Measurements from ENCODE around the gene SMCO3.
A peak's percentile ranks its signal among the peaks of the same experiment; 100 is the strongest.

SMCO3 gene

DNA sequence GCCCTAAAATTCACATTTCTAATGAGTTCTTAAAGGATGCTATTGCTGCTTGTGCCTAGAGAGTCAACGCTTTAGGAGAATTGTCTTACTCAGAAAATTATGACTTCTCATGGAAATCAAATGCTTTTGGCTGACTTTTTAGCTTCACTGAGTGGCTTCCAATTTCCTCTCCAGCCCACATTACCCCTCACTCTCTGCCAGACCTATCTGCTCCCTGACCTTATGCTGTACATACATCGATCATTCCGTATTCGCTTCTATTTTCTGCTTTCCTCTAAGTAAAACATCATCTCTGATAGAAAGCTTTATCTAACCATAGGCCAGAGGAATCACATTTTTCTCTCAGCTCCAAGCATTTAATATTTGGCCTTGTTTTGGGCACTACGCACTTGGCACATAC is 12.5 kb upstream of the SMCO3 start:
- no peak for DNase-seq

DNA sequence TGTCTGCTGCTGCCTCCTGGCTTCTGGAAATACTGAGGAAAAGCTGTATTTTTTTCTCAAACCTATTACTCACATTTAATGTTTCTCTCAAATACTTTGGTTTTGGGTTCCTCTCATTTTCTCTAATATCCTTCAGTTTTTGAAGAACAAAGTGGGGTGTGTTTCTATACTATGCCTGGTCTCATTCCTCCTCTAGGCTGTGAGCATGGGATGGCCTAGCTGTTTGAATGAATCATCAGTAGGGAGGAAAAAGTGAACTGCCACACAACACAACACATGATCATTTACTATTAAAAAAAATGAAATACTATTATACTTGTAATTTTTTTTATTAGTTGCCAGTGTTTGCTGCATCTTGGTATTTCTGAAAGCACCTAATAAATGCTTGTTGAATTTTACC is 11.3 kb upstream of the SMCO3 start:
- DNase-seq: no peak

GRCh38 chr12:14824012-14824634 is 10.1 kb upstream of the SMCO3 start:
- no peak for DNase-seq

GRCh38 chr12:14811486-14811885 is 2.5 kb downstream of the SMCO3 start:
- DNase-seq: no peak

DNA sequence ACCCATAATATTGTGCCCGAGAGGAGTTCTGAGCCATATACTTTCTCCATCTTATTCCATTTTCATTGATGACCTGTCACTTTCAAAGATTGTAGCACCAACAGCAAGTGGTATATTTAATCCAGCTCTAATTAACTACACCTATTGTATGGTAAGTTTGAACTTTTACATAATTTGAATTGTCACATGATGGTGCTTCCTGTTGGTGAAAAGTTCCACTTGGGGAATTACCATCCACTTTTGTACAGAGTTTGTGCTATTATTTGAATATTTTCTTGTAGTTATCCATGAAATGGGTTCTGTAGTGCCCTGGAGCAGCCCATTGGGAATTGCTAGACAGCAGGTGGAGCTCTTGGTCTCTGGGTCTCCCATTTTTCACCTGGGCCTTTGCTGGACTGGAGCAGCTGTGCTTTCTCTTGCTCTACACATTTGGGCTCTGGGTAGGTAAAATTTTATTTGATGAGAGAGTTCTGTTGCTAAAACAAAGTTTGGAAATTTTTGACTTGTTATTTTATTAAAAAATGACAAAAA is 3.0 kb downstream of the SMCO3 start:
- peak; percentile 5 for DNase-seq

GRCh38 chr12:14810167-14810952 is 3.6 kb downstream of the SMCO3 start:
- DNase-seq: no peak

GRCh38 chr12:14803830-14804160 is 10.2 kb downstream of the SMCO3 start:
- DNase-seq: no peak

GRCh38 chr12:14803011-14803829 is 10.8 kb downstream of the SMCO3 start, which contains the start of the genes C12orf60 and WBP11:
TSS of gene C12orf60 (plus strand) at chr12:14803670. CDS start at chr12:14822936, 19,266 bp downstream.
TSS of gene WBP11 (minus strand) at chr12:14803478. CDS start at chr12:14801383, 2,095 bp downstream.
- DNase-seq: peak; percentile 87

DNA sequence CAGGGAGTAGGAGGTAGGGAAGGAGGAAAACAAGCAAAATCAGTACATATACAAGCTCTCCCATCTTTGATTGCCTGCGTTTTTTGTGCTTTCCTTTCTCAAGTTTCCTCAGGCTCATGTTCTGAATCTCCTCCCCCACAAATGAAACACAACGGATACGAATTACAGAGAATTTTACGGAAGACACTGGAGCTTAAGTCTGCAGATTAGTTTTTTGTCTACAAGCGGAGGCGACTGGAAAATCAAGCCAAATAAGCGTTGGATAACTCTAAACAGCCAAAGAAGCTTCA is 11.3 kb downstream of the SMCO3 start:
- no peak for DNase-seq

DNA sequence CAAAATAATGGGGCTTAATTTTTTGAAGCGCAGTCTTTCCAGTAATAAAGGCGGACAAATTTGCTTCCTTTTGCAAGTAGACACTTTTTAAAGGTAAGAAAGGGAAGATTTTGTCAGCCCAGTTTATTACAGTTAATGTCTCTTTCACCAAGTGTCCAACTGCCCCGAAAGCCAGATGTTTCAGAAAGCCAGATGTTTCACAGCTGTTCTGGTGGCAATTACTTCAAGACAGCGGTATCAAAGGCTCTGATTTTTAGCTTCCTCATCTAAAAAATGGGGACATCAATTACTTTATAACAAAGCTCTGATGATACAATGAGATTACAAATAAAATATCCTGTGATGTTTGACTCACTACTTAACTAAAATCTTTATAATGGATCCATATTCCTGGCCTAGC is 11.7 kb downstream of the SMCO3 start:
- no peak for DNase-seq

DNA sequence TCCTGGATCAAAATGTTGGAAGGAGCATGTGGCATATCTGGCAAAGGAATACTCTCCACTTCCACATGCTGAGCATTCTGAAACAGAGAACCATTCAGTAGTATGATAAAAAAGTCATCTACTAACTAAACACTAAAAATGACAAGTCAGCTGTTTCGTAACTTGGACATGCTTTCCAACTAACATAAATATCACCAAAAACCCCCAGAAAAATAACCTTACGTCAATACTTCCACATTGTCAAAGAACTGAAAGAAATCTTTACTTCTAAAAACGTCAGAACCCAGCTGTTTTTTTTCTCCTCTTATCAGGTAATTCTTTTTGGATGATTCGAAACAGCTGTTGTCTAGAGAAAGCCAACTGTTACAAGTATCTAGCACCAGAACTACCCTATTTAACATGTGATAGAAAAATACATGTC is 18.9 kb downstream of the SMCO3 start:
- DNase-seq: no peak

GRCh38 chr12:14785568-14785967 is 28.4 kb downstream of the SMCO3 start:
- DNase-seq: no peak

DNA sequence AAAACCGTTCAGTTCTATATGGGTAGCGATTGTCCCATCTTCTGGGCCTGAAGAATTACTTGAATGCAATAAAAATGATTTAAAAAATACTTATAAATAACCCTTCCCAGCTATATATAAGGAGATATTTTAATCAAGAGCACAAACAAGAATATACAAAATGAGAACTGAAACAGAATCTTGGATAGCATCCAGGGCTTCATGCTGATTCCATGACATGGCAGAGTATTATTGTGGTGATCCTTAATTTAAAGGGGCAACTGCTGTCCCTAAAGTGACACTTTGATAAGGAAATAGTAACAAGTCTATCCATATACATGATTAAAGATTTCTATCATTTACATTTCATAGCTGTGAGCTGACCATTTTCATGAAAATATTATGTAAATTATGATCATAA is 29.5 kb downstream of the SMCO3 start:
- DNase-seq: no peak

DNA sequence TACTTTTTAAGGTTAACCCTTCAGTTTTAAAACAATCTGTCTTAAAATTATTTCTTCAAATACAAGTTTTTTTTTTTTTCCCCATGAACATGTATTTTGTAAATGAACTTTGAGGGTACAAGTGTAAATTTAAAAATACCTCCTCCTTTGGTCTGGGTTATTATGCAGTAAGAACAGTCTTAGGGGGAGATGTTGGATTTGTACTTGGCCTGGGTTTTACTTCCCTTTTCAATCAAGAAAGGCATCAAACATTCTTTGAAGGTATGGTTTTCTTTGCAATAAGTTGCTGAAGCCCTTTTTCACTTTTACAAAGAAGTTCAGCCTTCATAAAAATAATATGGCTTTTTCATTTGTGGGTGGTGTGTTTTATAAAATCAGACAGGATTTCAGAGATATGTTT is 31.2 kb downstream of the SMCO3 start:
- no peak for DNase-seq

DNA sequence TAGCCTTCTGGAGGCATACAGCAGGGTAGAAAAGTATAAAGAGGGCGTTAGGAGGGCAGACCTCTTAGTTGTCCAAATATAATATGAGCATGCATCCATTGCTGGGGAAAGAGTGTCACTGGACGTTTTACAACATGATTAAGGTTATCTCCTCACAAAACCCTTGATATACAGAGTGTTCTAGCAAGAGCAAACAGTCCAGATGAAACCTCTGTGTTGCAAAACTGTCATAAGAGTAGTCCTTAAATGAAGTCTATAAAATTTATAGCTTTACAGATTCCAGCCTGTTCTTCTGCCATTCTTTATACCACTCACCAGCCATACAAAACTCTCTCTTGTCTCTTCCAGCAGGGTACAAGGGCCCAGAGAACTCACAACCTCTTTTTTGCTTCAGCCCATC is 32.4 kb downstream of the SMCO3 start:
- DNase-seq: no peak

GRCh38 chr12:14780859-14781258 is 33.1 kb downstream of the SMCO3 start:
- no peak for DNase-seq

DNA sequence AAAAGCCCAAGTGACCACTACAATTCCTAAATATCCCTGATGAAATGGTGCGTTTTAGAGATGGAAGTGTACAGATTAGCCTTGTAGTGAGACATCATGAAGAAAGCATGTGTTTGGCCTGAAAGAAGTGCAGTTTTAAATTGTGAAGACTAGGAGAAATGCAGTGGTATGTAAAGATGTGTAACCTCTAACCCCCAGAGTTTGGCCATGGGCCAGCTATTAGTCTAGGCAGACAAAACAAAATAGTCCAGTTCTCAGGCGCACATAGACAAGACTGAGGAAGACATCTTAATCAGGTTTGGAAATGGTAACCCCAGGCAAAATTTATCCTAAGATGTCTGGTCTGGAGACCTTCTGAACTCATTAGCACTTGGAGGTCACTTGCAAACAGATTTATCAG is 34.1 kb downstream of the SMCO3 start:
- DNase-seq: no peak

GRCh38 chr12:14777271-14777670 is 36.7 kb downstream of the SMCO3 start:
- DNase-seq: no peak

GRCh38 chr12:14776236-14776961 is 37.6 kb downstream of the SMCO3 start:
- DNase-seq: no peak

GRCh38 chr12:14775636-14775980 is 38.4 kb downstream of the SMCO3 start:
- DNase-seq: no peak

GRCh38 chr12:14774906-14775635 is 38.9 kb downstream of the SMCO3 start:
- DNase-seq: peak; percentile 44

Measured in CD4-positive, alpha-beta T cell treated with Interleukin-17A for 4 hours (primary cell).